Lower leg skin (tissue), 4 donors: Measurements from ENCODE around the gene RCN2. TPM values are rescaled to one million over a fixed set of nuclear protein-coding genes. Genes with fewer than 3 reads are reported as not detected.

ENCODE experiments used
- DNase-seq, 2 donors: peaks; one replicate each; pipeline ENCODE4 v3.0.0-alpha.2; 2019; ENCODE audit warnings: low spot score in 2 of 2
- H3K4me3 ChIP-seq: fragments of 200-600 bp; sonication (generic); 2 replicates; pipeline ENCODE4 v1.5.1; 2017; ENCODE audit warnings: mild to moderate bottlenecking, low read depth; ENCODE audit not compliant: poor library complexity, severe bottlenecking
- CTCF ChIP-seq, 3 donors: fragments of 450-650 bp; IDR thresholded peaks; one replicate each; pipeline ENCODE4 v1.5.1; 2016; ENCODE audit warnings: antibody characterized with exemption in 3 of 3, mild to moderate bottlenecking in 3 of 3, moderate library complexity in 2 of 3
- POLR2A ChIP-seq, 2 donors: fragments of 450-650 bp; IDR thresholded peaks; one replicate each; pipeline ENCODE4 v1.6.1; 2016 to 2017; ENCODE audit warnings: antibody characterized with exemption in 2 of 2, mild to moderate bottlenecking in 1 of 2, moderate library complexity in 1 of 2
- WGBS, 2 donors: methylation state at CpG; one replicate each; pipeline ENCODE4 v1.1.5; 2018; 5-methylcytosine and 5-hydroxymethylcytosine counted together
- intact Hi-C: fragments of 100-400 bp; cut with DNase I; formaldehyde crosslinking; loops from one replicate; pipeline ENCODE4 v1.15.0; 2023; ENCODE audit warnings: low total_unique reads
- total RNA-seq, 4 donors: library from RNA; depleted of rRNA; stranded (reverse); fragments of >200 nt; gene quantifications; one replicate each; pipeline ENCODE4 v1.1.0, GENCODE V29; 2016

RCN2 gene
- total RNA-seq, 4 donors from 2014 or later, result 21.4 to 29.2 (median 23.8) TPM

- no peak for DNase-seq
- whole genome bisulfite sequencing, 2 donors, result 12 to 15% methylated on average over 7 of the region's 7 CpGs
- TF ChIP-seq POLR2A (IDR thresholded peaks at IDR 0.05), result no peak
- TF ChIP-seq CTCF (IDR thresholded peaks at IDR 0.05), result no peak
- H3K4me3 ChIP-seq, result peak overlapping the region; percentile 40
- intact Hi-C loops, result no loop called here
These were observed 635 bp upstream of the RCN2 start for GRCh38 chr15:76930831-76931396.

GRCh38 chr15:76932135-76932966, 802 bp downstream of the RCN2 start:
- WGBS, 2 donors, result 20% methylated on average over 14 of the region's 14 CpGs

GRCh38 chr15:76935620-76936019, 4.1 kb downstream of the RCN2 start:
- 81 to 82% methylated on average over 2 of the region's 2 CpGs for WGBS, 2 donors

More at GRCh38 chr15:76932135-76932966, 802 bp downstream of the RCN2 start:
- intact Hi-C loops, result no loop called here
- peak overlapping the region; percentile 93 for H3K4me3 ChIP-seq
- DNase-seq, result no peak
- TF ChIP-seq POLR2A (IDR thresholded peaks at IDR 0.05), result no peak
- no peak for TF ChIP-seq CTCF (IDR thresholded peaks at IDR 0.05)

GRCh38 chr15:76936671-76937070, 5.1 kb downstream of the RCN2 start:
- TF ChIP-seq POLR2A (IDR thresholded peaks at IDR 0.05) (no peak), CTCF (IDR thresholded peaks at IDR 0.05) (no peak)
- 94 to 98% methylated on average over 3 of the region's 3 CpGs for WGBS, 2 donors
- no peak overlapping the region for H3K4me3 ChIP-seq
- intact Hi-C loops, result no loop called here
- DNase-seq, result no peak

More at GRCh38 chr15:76935620-76936019, 4.1 kb downstream of the RCN2 start:
- intact Hi-C loops, result no loop called here
- no peak overlapping the region for H3K4me3 ChIP-seq
- no peak for DNase-seq
- TF ChIP-seq CTCF (IDR thresholded peaks at IDR 0.05), result no peak
- TF ChIP-seq POLR2A (IDR thresholded peaks at IDR 0.05), result no peak

- WGBS, 2 donors, result 96% methylated on average over 5 of the region's 5 CpGs
These were observed 7.2 kb downstream of the RCN2 start for GRCh38 chr15:76938752-76939151.

More at GRCh38 chr15:76938752-76939151, 7.2 kb downstream of the RCN2 start:
- DNase-seq, result no peak
- TF ChIP-seq POLR2A (IDR thresholded peaks at IDR 0.05) (no peak), CTCF (IDR thresholded peaks at IDR 0.05) (no peak)
- intact Hi-C loops, result no loop called here
- H3K4me3 ChIP-seq, result no peak overlapping the region
